Jurkat, Clone E6-1 (cell line): ENCODE data around the gene ATR. TPM values are rescaled to one million over a fixed set of nuclear protein-coding genes. Genes with fewer than 3 reads are reported as not detected.
"Not testable (repeated sequence)": the region's sequence is repeated elsewhere in the genome, so short reads cannot be mapped to it uniquely, and the experiment has no call there.

ENCODE experiments used
- DNase-seq: peaks from one replicate; pipeline ENCODE4 v3.0.0-alpha.2; 2011; ENCODE audit warnings: low read depth, low spot score
- H3K4me3 ChIP-seq: 2 replicates; pipeline ENCODE4 v1.5.1; 2011; ENCODE audit warnings: mild to moderate bottlenecking, low read length, control low read depth, moderate library complexity
- polyA plus RNA-seq: library from polyadenylated mRNA; unstranded; fragments of >200 nt; gene quantifications from one replicate; pipeline ENCODE4 v1.2.1, GENCODE V29; 2012; ENCODE audit warnings: missing spikeins; ENCODE audit not compliant: insufficient read length, insufficient read depth

The ATR gene
- polyA plus RNA-seq: 20.2 TPM

- peak; percentile 92 for DNase-seq
- H3K4me3 ChIP-seq: peak within 1 kb of the TSS; percentile 78
These were observed at the start of gene ATR for GRCh38 chr3:142578329-142579223. Gene ATR, minus strand, starts transcription at chr3:142578733. Its CDS starts 29 bp downstream, at chr3:142578704.

- no peak for DNase-seq
- H3K4me3 ChIP-seq: no peak overlapping the region
These were observed 48.4 kb upstream of the ATR start for GRCh38 chr3:142626971-142627370.

- no peak for DNase-seq
- H3K4me3 ChIP-seq: no peak overlapping the region
These were observed 46.6 kb upstream of the ATR start for GRCh38 chr3:142625153-142625440.

GRCh38 chr3:142624341-142625152 is 46.0 kb upstream of the ATR start:
- no peak for DNase-seq
- H3K4me3 ChIP-seq: no peak overlapping the region

GRCh38 chr3:142623194-142623593 is 44.7 kb upstream of the ATR start:
- no peak overlapping the region for H3K4me3 ChIP-seq
- DNase-seq: no peak

- no peak for DNase-seq
- H3K4me3 ChIP-seq: no peak overlapping the region
These were observed 43.9 kb upstream of the ATR start for GRCh38 chr3:142622405-142622804.

- no peak for DNase-seq
- H3K4me3 ChIP-seq: no peak overlapping the region
These were observed 40.5 kb upstream of the ATR start for GRCh38 chr3:142618917-142619461.

GRCh38 chr3:142615171-142615570 is 36.6 kb upstream of the ATR start:
- no peak overlapping the region for H3K4me3 ChIP-seq
- no peak for DNase-seq

GRCh38 chr3:142614059-142614626 is 35.6 kb upstream of the ATR start:
- no peak overlapping the region for H3K4me3 ChIP-seq
- DNase-seq: no peak

- H3K4me3 ChIP-seq: no peak overlapping the region
- no peak for DNase-seq
These were observed 35.0 kb upstream of the ATR start for GRCh38 chr3:142613491-142613890.

- H3K4me3 ChIP-seq: no peak overlapping the region
- no peak for DNase-seq
These were observed 32.7 kb upstream of the ATR start for GRCh38 chr3:142611206-142611605.

GRCh38 chr3:142609136-142609535 is 30.6 kb upstream of the ATR start:
- DNase-seq: no peak
- H3K4me3 ChIP-seq: no peak overlapping the region

GRCh38 chr3:142608631-142609030 is 30.1 kb upstream of the ATR start:
- DNase-seq: no peak
- no peak overlapping the region for H3K4me3 ChIP-seq

- no peak for DNase-seq
- no peak overlapping the region for H3K4me3 ChIP-seq
These were observed 26.4 kb upstream of the ATR start for GRCh38 chr3:142604940-142605339.

GRCh38 chr3:142603386-142603705 is 24.8 kb upstream of the ATR start:
- not testable (repeated sequence) for DNase-seq, H3K4me3 ChIP-seq

- no peak for DNase-seq
- no peak overlapping the region for H3K4me3 ChIP-seq
These were observed 24.3 kb upstream of the ATR start for GRCh38 chr3:142602619-142603385.

- no peak overlapping the region for H3K4me3 ChIP-seq
- DNase-seq: no peak
These were observed 23.2 kb upstream of the ATR start for GRCh38 chr3:142601713-142602112.

GRCh38 chr3:142597906-142598305 is 19.4 kb upstream of the ATR start:
- no peak overlapping the region for H3K4me3 ChIP-seq
- no peak for DNase-seq

- DNase-seq: no peak
- peak overlapping the region; percentile 68 for H3K4me3 ChIP-seq
These were observed 18.2 kb upstream of the ATR start for GRCh38 chr3:142596726-142597088.
